Hepatocyte (in vitro differentiated cells): ENCODE measurements around the gene NOC3L.

Experiments
- CTCF ChIP-seq: fragments of 200-600 bp; sonication (generic); IDR thresholded peaks from 2 replicates; pipeline ENCODE4 v1.5.1; 2016; ENCODE audit warnings: antibody characterized with exemption, mild to moderate bottlenecking; ENCODE audit not compliant: poor library complexity
- EZH2phosphoT487 ChIP-seq: fragments of 200-600 bp; sonication (generic); IDR thresholded peaks from one replicate; pipeline ENCODE4 v1.6.1; 2018; ENCODE audit warnings: antibody characterized with exemption, mild to moderate bottlenecking, low read depth, moderate library complexity; ENCODE audit not compliant: unreplicated experiment, severe bottlenecking

- TF ChIP-seq CTCF (no peak), EZH2phosphoT487 (no peak)
Observed at GRCh38 chr10:94366382-94366781, 3.6 kb upstream of the NOC3L start.
